ENCODE measurements around the gene FOXP1.
A peak's percentile ranks its signal among the peaks of the same experiment; 100 is the strongest.

Gene FOXP1

GRCh38 chr3:71201939-71202338 lies 381.6 kb downstream of the FOXP1 start:
- DNase-seq = peak in 1 of 3 experiments; percentile 1

- DNase-seq = no peak
Measured at GRCh38 chr3:71197841-71198565, 385.5 kb downstream of the FOXP1 start.

- DNase-seq = peak; percentile 22 to 79 (median 39)
Measured at GRCh38 chr3:71195492-71195891, 388.0 kb downstream of the FOXP1 start.

- DNase-seq = peak in 1 of 3 experiments; percentile 6
Measured at GRCh38 chr3:71194785-71195184, 388.7 kb downstream of the FOXP1 start.

- DNase-seq = peak in 2 of 3 experiments; percentile 35 to 50
Measured at GRCh38 chr3:71191031-71191482, 392.5 kb downstream of the FOXP1 start.

GRCh38 chr3:71189480-71189879 lies 394.0 kb downstream of the FOXP1 start:
- DNase-seq = peak in 1 of 3 experiments; percentile 49

- DNase-seq = no peak
Measured at GRCh38 chr3:71187715-71188114, 395.8 kb downstream of the FOXP1 start.

- no peak for DNase-seq
Measured at GRCh38 chr3:71186801-71187200, 396.7 kb downstream of the FOXP1 start.

- peak in 1 of 3 experiments; percentile 34 for DNase-seq
Measured at GRCh38 chr3:71185733-71186455, 397.6 kb downstream of the FOXP1 start.

- no peak for DNase-seq
Measured at GRCh38 chr3:71184252-71184651, 399.3 kb downstream of the FOXP1 start.

GRCh38 chr3:71183549-71183948 lies 400.0 kb downstream of the FOXP1 start:
- no peak for DNase-seq

- no peak for DNase-seq
Measured at GRCh38 chr3:71180524-71180923, 403.0 kb downstream of the FOXP1 start.

GRCh38 chr3:71177375-71177774 lies 406.2 kb downstream of the FOXP1 start:
- DNase-seq = peak in 2 of 3 experiments; percentile 9 to 16

- DNase-seq = no peak
Measured at GRCh38 chr3:71176366-71176765, 407.2 kb downstream of the FOXP1 start.

- DNase-seq = peak in 2 of 3 experiments; percentile 37 to 65
Measured at GRCh38 chr3:71175691-71176365, 407.7 kb downstream of the FOXP1 start.

GRCh38 chr3:71172951-71173350 lies 410.6 kb downstream of the FOXP1 start:
- no peak for DNase-seq

- DNase-seq = no peak
Measured at GRCh38 chr3:71172189-71172588, 411.3 kb downstream of the FOXP1 start.

GRCh38 chr3:71171247-71171646 lies 412.3 kb downstream of the FOXP1 start:
- DNase-seq = no peak

GRCh38 chr3:71168880-71169411 lies 414.6 kb downstream of the FOXP1 start:
- peak in 2 of 3 experiments; percentile 52 to 81 for DNase-seq

GRCh38 chr3:71168121-71168721 lies 415.3 kb downstream of the FOXP1 start:
- DNase-seq = no peak

GRCh38 chr3:71166339-71167240 lies 416.9 kb downstream of the FOXP1 start:
- DNase-seq = peak in 2 of 3 experiments; percentile 42 to 53

GRCh38 chr3:71164881-71165280 lies 418.6 kb downstream of the FOXP1 start:
- no peak for DNase-seq
